HG03439 (cell line): ENCODE results near the gene ZNF184.

Source experiments
- ATAC-seq: cut with Tn5 transposase; IDR thresholded peaks from one replicate; pipeline ENCODE4 v1.9.1; 2021; ENCODE audit warnings: mild to moderate bottlenecking, moderate library complexity; ENCODE audit not compliant: unreplicated experiment

The ZNF184 gene

GRCh38 chr6:27479319-27480182 is 6.6 kb upstream of the ZNF184 start:
- ATAC-seq, result peak; percentile 48

- ATAC-seq, result peak; percentile 61
Observed at GRCh38 chr6:27478706-27479318, 5.9 kb upstream of the ZNF184 start.

- peak; percentile 32 for ATAC-seq
Observed at GRCh38 chr6:27478141-27478705, 5.3 kb upstream of the ZNF184 start.

- no peak for ATAC-seq
Observed at GRCh38 chr6:27477318-27478013, 4.6 kb upstream of the ZNF184 start.

GRCh38 chr6:27476090-27476489 is 3.2 kb upstream of the ZNF184 start:
- ATAC-seq, result no peak

- ATAC-seq, result no peak
Observed at GRCh38 chr6:27474672-27475071, 1.8 kb upstream of the ZNF184 start.

GRCh38 chr6:27474172-27474465 is 1.2 kb upstream of the ZNF184 start:
- ATAC-seq, result no peak

- ATAC-seq, result peak; percentile 40
Observed at GRCh38 chr6:27472182-27472616, 706 bp downstream of the ZNF184 start.

GRCh38 chr6:27471365-27472115 is 1.4 kb downstream of the ZNF184 start:
- ATAC-seq, result no peak

- ATAC-seq, result no peak
Observed at GRCh38 chr6:27470023-27470422, 2.9 kb downstream of the ZNF184 start.

- ATAC-seq, result no peak
Observed at GRCh38 chr6:27468334-27468733, 4.6 kb downstream of the ZNF184 start.

- ATAC-seq, result no peak
Observed at GRCh38 chr6:27452496-27452897, 20.4 kb downstream of the ZNF184 start.

- ATAC-seq, result no peak
Observed at GRCh38 chr6:27451660-27452390, 21.1 kb downstream of the ZNF184 start.

- ATAC-seq, result no peak
Observed at GRCh38 chr6:27448456-27448855, 24.4 kb downstream of the ZNF184 start.

- no peak for ATAC-seq
Observed at GRCh38 chr6:27442932-27443331, 30.0 kb downstream of the ZNF184 start.

- ATAC-seq, result no peak
Observed at GRCh38 chr6:27441001-27441400, 31.9 kb downstream of the ZNF184 start.

GRCh38 chr6:27439371-27439770 is 33.5 kb downstream of the ZNF184 start:
- no peak for ATAC-seq

GRCh38 chr6:27433714-27434113 is 39.2 kb downstream of the ZNF184 start:
- ATAC-seq, result no peak

- ATAC-seq, result no peak
Observed at GRCh38 chr6:27428966-27429365, 43.9 kb downstream of the ZNF184 start.

- no peak for ATAC-seq
Observed at GRCh38 chr6:27428502-27428901, 44.4 kb downstream of the ZNF184 start.
